SK-N-MC (cell line): ENCODE data around the gene ID2.

ENCODE experiments used
- EZH2 ChIP-seq: fragments of 200-600 bp; sonication (generic); IDR thresholded peaks from one replicate; pipeline ENCODE4 v1.6.1; 2017; ENCODE audit warnings: antibody characterized with exemption
- POLR2AphosphoS5 ChIP-seq: IDR thresholded peaks from 2 replicates; pipeline ENCODE4 v1.6.1; 2012; ENCODE audit warnings: mild to moderate bottlenecking, low read depth, low read length, borderline replicate concordance

DNA sequence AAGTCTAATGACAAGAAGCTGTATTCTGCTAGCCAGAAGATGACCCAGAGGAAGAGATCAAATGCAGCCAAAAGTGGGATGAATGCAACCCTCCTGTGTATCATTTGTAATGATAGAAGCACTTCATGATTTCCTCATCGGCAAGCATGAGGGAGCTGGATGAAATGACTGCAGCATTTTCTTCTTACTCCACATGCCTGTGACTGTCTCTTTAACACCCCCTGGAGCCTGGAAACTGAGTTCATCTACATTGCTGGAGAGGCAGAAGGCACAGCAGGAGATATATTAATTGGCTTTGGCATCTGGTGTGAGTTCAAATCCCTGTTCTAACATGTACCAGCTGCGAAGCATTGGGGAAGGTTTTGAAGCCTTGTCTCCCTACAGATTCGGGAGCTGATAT lies 37.7 kb downstream of the ID2 start:
- TF ChIP-seq EZH2 (no peak), POLR2AphosphoS5 (no peak)
